Measurements from ENCODE around the gene GNPDA1. TPM values are rescaled to one million over a fixed set of nuclear protein-coding genes. Genes with fewer than 3 reads are reported as not detected.

GNPDA1 gene
- total RNA-seq, 1 experiment from 2014 or later = 99.9 TPM

GRCh38 chr5:142057697-142058056 lies 44.9 kb upstream of the GNPDA1 start:
- H3K27me3 ChIP-seq (ENCODE audit: control insufficient read depth, insufficient read depth, low read length) = no peaks in the 10 kb centered on the region
- CTCF ChIA-PET = no interaction called here
- intact Hi-C loops (cut with micrococcal nuclease; ENCODE audit: unreplicated experiment) = no loop called here
- no peak for TF ChIP-seq CTCF (IDR thresholded peaks at IDR 0.05)
- TF ChIP-seq REST (IDR thresholded peaks at IDR 0.05; ENCODE audit: insufficient read depth in 1 of 2, low read depth in 2 of 2, low read length in 1 of 2) = no peak
- TF ChIP-seq SIN3A (IDR thresholded peaks at IDR 0.05; ENCODE audit: borderline replicate concordance, insufficient read depth, low read depth, low read length) = no peak
- TF ChIP-seq POLR2AphosphoS5 (IDR thresholded peaks at IDR 0.05; ENCODE audit: low read depth, low read length) = no peak
- no peak for TF ChIP-seq TCF7L2 (IDR thresholded peaks at IDR 0.05; ENCODE audit: low read depth, low read length)
- ATAC-seq = no peak
- no peak overlapping the region for H3K27ac ChIP-seq (ENCODE audit: low read length)
- BruUV-seq (replicated peaks) = no TSS peak
- in situ Hi-C loops (cut with HindIII; ENCODE audit: low pct_unique_long_range_greater_than_20kb, low sequenced_read_pairs) = no loop called here
- H3K4me3 ChIP-seq (ENCODE audit: low read depth in 2 of 2, low read length in 2 of 2) = no peak overlapping the region
- no peaks in the 10 kb centered on the region for H3K9me3 ChIP-seq (ENCODE audit: control insufficient read depth, insufficient read depth, low read depth, low read length)
- POLR2A ChIA-PET = interaction anchor here (0.9 kb wide), 1 partner anchor 35 kb away, joined by 13 read pairs; no protein-coding TSS in a partner anchor
- no peak for DNase-seq (ENCODE audit: low read depth, low spot score)
- H3K36me3 ChIP-seq (ENCODE audit: control insufficient read depth, insufficient read depth, low read length) = no peaks in the 10 kb centered on the region
- H3K4me1 ChIP-seq (ENCODE audit: control insufficient read depth, insufficient read depth, low read length) = no peaks in the 10 kb centered on the region

- no peaks in the 10 kb centered on the region for H3K36me3 ChIP-seq (ENCODE audit: control insufficient read depth, insufficient read depth, low read length)
- no peaks in the 10 kb centered on the region for H3K27me3 ChIP-seq (ENCODE audit: control insufficient read depth, insufficient read depth, low read length)
- ChIA-PET POLR2A (interaction anchor here (0.9 kb wide), 1 partner anchor 36 kb away, joined by 13 read pairs; no protein-coding TSS in a partner anchor), CTCF (interaction anchor here (0.7 kb wide), 1 partner anchor 354 kb away, joined by 9 read pairs; no protein-coding TSS in a partner anchor)
- no peak for TF ChIP-seq TCF7L2 (IDR thresholded peaks at IDR 0.05; ENCODE audit: low read depth, low read length)
- TF ChIP-seq SIN3A (IDR thresholded peaks at IDR 0.05; ENCODE audit: borderline replicate concordance, insufficient read depth, low read depth, low read length) = no peak
- no peak for TF ChIP-seq CTCF (IDR thresholded peaks at IDR 0.05)
- no peak for TF ChIP-seq POLR2AphosphoS5 (IDR thresholded peaks at IDR 0.05; ENCODE audit: low read depth, low read length)
- TF ChIP-seq REST (IDR thresholded peaks at IDR 0.05; ENCODE audit: insufficient read depth in 1 of 2, low read depth in 2 of 2, low read length in 1 of 2) = no peak
- BruUV-seq (replicated peaks) = no TSS peak
- H3K27ac ChIP-seq (ENCODE audit: low read length) = no peak overlapping the region
- in situ Hi-C loops (cut with HindIII; ENCODE audit: low pct_unique_long_range_greater_than_20kb, low sequenced_read_pairs) (no loop called here), intact Hi-C loops (cut with micrococcal nuclease; ENCODE audit: unreplicated experiment) (no loop called here)
- ATAC-seq (no peak), DNase-seq (ENCODE audit: low read depth, low spot score) (no peak)
- H3K4me1 ChIP-seq (ENCODE audit: control insufficient read depth, insufficient read depth, low read length) = no peaks in the 10 kb centered on the region
- no peaks in the 10 kb centered on the region for H3K9me3 ChIP-seq (ENCODE audit: control insufficient read depth, insufficient read depth, low read depth, low read length)
- no peak overlapping the region for H3K4me3 ChIP-seq (ENCODE audit: low read depth in 2 of 2, low read length in 2 of 2)
These were observed 44.2 kb upstream of the GNPDA1 start for GRCh38 chr5:142056816-142057696.

Data from Panc1 (cell line).